Liver (tissue), 3 donors: ENCODE data around the gene LSR.

Experiments used
- ATF3 ChIP-seq: IDR thresholded peaks from 2 replicates; pipeline ENCODE4 v1.6.1; 2016; ENCODE audit warnings: antibody characterized with exemption
- CTCF ChIP-seq: fragments of 150-350 bp; IDR thresholded peaks from 2 replicates; pipeline ENCODE4 v1.5.1; 2017; ENCODE audit warnings: improper control_type of control experiment, low read depth, low read length; ENCODE audit not compliant: missing input control
- GABPA ChIP-seq, 2 donors: IDR thresholded peaks in 1 of 2; conservative IDR thresholded peaks in 1 of 2; 2 replicates each; pipeline ENCODE4 v1.6.1; 2016; ENCODE audit warnings: antibody characterized with exemption in 2 of 2, mild to moderate bottlenecking in 1 of 2, moderate library complexity in 1 of 2
- HNF4G ChIP-seq: IDR thresholded peaks from 2 replicates; pipeline ENCODE4 v1.6.1; 2016; ENCODE audit warnings: antibody characterized with exemption
- MAX ChIP-seq: IDR thresholded peaks from 2 replicates; pipeline ENCODE4 v1.6.1; 2016; ENCODE audit warnings: antibody characterized with exemption
- RAD21 ChIP-seq, 2 donors: IDR thresholded peaks; 2 replicates each; pipeline ENCODE4 v1.6.1; 2016; ENCODE audit warnings: antibody characterized with exemption in 2 of 2, mild to moderate bottlenecking in 2 of 2
- SP1 ChIP-seq: IDR thresholded peaks from 2 replicates; pipeline ENCODE4 v1.6.1; 2018; ENCODE audit warnings: antibody characterized with exemption, mild to moderate bottlenecking
- YY1 ChIP-seq: IDR thresholded peaks from 2 replicates; pipeline ENCODE4 v1.6.1; 2016; ENCODE audit warnings: antibody characterized with exemption, mild to moderate bottlenecking
- ZBTB33 ChIP-seq: IDR thresholded peaks from 2 replicates; pipeline ENCODE4 v1.6.1; 2016; ENCODE audit warnings: antibody characterized with exemption
- donor health status: healthy.
- donor health status: healthy.

- TF ChIP-seq CTCF (no peak), SP1 (peak; percentile 45), MAX (no peak), GABPA (IDR thresholded peaks at IDR 0.05 in 1 of 2, conservative IDR thresholded peaks at IDR 0.05 in 1 of 2) (no peak), RAD21 (IDR thresholded peaks at IDR 0.05) (no peak), ZBTB33 (no peak), ATF3 (no peak), YY1 (no peak), HNF4G (no peak)
Measured at GRCh38 chr19:35213663-35214632, 34.9 kb upstream of the LSR start.
